IgD-negative memory B cell (primary cell): ENCODE measurements around the gene DCLK1. TPM values are rescaled to one million over a fixed set of nuclear protein-coding genes. Genes with fewer than 3 reads are reported as not detected.

Experiments used
- H3K27ac Mint-ChIP-seq, 3 donors: one replicate each; pipeline ENCODE4 v1.8.0; 2020 to 2022; ENCODE audit warnings: mild to moderate bottlenecking in 3 of 3, mixed read lengths in 3 of 3, moderate library complexity in 1 of 3
- H3K27me3 Mint-ChIP-seq: one replicate; pipeline ENCODE4 v1.8.0; 2021; ENCODE audit warnings: mixed read lengths
- H3K36me3 Mint-ChIP-seq: one replicate; pipeline ENCODE4 v1.8.0; 2020; ENCODE audit warnings: mild to moderate bottlenecking, mixed read lengths
- H3K4me1 Mint-ChIP-seq, 3 donors: one replicate each; pipeline ENCODE4 v1.8.0; 2020 to 2022; ENCODE audit warnings: mixed read lengths in 3 of 3, mild to moderate bottlenecking in 1 of 3
- H3K4me3 Mint-ChIP-seq, 4 donors: one replicate each; pipeline ENCODE4 v1.8.0; 2020 to 2022; ENCODE audit warnings: mild to moderate bottlenecking in 4 of 4, mixed read lengths in 4 of 4, moderate library complexity in 3 of 4
- H3K9me3 Mint-ChIP-seq, 3 donors: one replicate each; pipeline ENCODE4 v1.8.0; 2020 to 2021; ENCODE audit warnings: mixed read lengths in 3 of 3, mild to moderate bottlenecking in 1 of 3
- polyA plus RNA-seq: library from polyadenylated mRNA; unstranded; fragments of 300-500 nt; fragmentation: Illumina TruSeq; gene quantifications from one replicate; pipeline ENCODE4 v1.2.3, GENCODE V29; 2021

DCLK1 gene
- polyA plus RNA-seq, 1 donor from 2014 or later, result not detected

DNA sequence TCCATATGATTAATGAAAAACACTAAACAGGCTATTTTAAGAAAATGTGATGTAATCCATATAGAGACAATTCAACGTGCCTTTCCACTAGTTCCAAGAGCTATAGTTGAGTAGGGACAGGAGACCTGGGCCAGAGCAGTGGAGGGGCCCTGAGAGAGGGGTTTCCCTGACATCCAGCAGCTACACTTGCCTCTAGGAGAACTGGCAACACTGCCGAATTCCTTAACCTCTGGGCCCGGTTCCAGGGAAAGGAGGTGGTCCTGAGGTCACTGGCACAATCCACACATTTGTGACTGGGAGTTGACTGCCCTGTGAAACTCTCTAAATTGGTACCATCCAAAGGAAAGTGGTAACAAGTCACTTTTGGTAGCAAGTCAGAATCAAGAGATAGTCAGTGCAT is 264.4 kb downstream of the DCLK1 start:
- no peaks in the 10 kb centered on the region for H3K27me3 Mint-ChIP-seq
- no peak overlapping the region for H3K4me3 Mint-ChIP-seq
- H3K27ac Mint-ChIP-seq, result no peak overlapping the region
- no peaks in the 10 kb centered on the region for H3K36me3 Mint-ChIP-seq
- peaks cover 0 to 8% (median 4%) of the 10 kb centered on the region in 3 donors for H3K9me3 Mint-ChIP-seq
- no peaks in the 10 kb centered on the region for H3K4me1 Mint-ChIP-seq

DNA sequence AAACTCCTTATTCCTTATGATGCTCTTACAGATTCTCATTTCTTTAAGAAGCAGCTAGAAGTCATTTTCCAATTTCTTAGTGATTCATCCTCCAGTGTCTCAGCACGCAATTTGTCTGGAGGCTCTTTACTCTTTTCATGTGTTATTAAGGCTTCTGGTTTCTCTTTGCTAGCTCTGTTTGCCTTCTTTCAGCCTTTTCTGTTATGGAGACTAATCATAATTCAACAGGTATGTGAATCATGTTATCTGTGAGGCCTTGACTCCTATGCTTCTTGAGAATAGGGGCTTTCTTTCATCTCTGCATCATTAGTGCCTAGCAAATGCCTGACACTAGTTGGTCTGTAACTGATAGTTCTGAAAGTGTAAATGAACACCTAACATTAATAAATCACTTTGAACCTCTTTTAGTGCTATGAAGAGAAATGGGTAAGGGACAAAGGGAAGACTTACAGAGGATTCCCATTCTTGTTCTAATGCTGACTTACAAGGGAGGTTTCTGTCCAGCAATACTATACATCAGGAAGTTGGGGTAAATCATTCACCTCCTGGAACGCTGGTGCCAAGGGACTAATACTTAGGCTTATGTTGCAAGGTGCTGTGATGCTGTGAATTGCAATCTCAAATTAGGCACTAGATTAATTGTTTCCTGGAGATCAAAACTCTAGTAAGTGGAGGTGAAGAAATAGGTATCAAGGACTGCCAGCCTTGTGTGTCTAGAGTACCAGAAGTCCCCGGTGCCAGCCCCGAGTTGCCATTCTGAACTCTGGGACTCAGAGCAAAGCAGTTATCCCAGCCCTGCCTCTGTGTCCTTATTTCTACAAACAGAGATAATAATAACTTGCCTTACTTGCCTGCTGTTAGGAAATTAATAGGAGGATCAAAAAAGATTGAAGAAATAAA is 265.6 kb downstream of the DCLK1 start:
- no peaks in the 10 kb centered on the region for H3K4me1 Mint-ChIP-seq
- no peaks in the 10 kb centered on the region for H3K27me3 Mint-ChIP-seq
- no peaks in the 10 kb centered on the region for H3K36me3 Mint-ChIP-seq
- no peak overlapping the region for H3K27ac Mint-ChIP-seq
- peaks cover 2 to 7% (median 6%) of the 10 kb centered on the region in 3 donors for H3K9me3 Mint-ChIP-seq
- no peak overlapping the region for H3K4me3 Mint-ChIP-seq

- Mint-ChIP-seq H3K4me1 (no peaks in the 10 kb centered on the region), H3K4me3 (no peak overlapping the region), H3K27me3 (peaks cover 8% of the 10 kb centered on the region), H3K27ac (no peak overlapping the region), H3K9me3 (peaks cover 2 to 5% (median 5%) of the 10 kb centered on the region in 3 donors), H3K36me3 (peaks cover 2% of the 10 kb centered on the region)
Measured at GRCh38 chr13:35860661-35861060, 270.5 kb downstream of the DCLK1 start.

GRCh38 chr13:35859981-35860380 is 271.2 kb downstream of the DCLK1 start:
- Mint-ChIP-seq H3K36me3 (peaks cover 2% of the 10 kb centered on the region), H3K4me3 (no peak overlapping the region), H3K27ac (no peak overlapping the region), H3K27me3 (peaks cover 10% of the 10 kb centered on the region), H3K9me3 (peaks cover 2 to 5% (median 5%) of the 10 kb centered on the region in 3 donors), H3K4me1 (no peaks in the 10 kb centered on the region)

- peaks cover 2% of the 10 kb centered on the region for H3K36me3 Mint-ChIP-seq
- H3K27ac Mint-ChIP-seq, result no peak overlapping the region
- H3K4me3 Mint-ChIP-seq, result no peak overlapping the region
- H3K4me1 Mint-ChIP-seq, result no peaks in the 10 kb centered on the region
- peaks cover 16% of the 10 kb centered on the region for H3K27me3 Mint-ChIP-seq
- peaks cover 2 to 5% (median 5%) of the 10 kb centered on the region in 3 donors for H3K9me3 Mint-ChIP-seq
Measured at GRCh38 chr13:35858665-35859064, 272.5 kb downstream of the DCLK1 start.

GRCh38 chr13:35857769-35858168 is 273.4 kb downstream of the DCLK1 start:
- Mint-ChIP-seq H3K27ac (no peak overlapping the region), H3K4me3 (no peak overlapping the region), H3K4me1 (no peaks in the 10 kb centered on the region), H3K9me3 (peaks cover 2 to 5% (median 5%) of the 10 kb centered on the region in 3 donors), H3K27me3 (peaks cover 16% of the 10 kb centered on the region), H3K36me3 (peaks cover 2% of the 10 kb centered on the region)

DNA sequence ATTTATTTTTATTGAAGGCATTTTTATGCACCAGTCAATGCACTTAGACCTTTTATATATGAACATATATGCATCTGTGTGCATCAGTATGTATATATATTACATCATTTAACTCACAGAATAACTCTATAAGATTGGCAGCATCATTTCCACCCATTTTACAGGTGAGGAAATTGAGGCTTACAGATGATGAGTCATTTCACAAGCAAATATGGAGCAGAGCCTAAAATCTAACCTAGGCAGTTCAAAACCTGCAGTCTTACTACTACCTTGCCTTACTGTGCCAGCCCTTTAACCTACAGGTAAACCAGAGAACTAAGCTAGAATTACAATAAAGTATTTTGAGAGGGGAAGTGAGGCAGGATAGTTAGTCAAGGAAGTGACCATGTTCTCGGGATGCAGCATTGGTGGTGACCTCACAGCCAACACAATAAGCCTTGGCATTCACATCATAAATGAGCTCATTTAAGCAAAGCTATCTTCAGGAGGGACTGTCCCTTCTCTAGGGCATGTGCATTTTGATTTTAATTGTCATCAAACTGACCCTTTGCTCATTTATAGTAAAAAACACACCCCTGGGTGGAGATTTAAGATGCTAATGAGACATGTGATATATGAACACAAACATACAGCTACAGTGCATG is 274.3 kb downstream of the DCLK1 start:
- Mint-ChIP-seq H3K27me3 (peaks cover 16% of the 10 kb centered on the region), H3K36me3 (peaks cover 2% of the 10 kb centered on the region), H3K27ac (no peak overlapping the region), H3K9me3 (peaks cover 0 to 5% (median 2%) of the 10 kb centered on the region in 3 donors), H3K4me3 (no peak overlapping the region), H3K4me1 (no peaks in the 10 kb centered on the region)

GRCh38 chr13:35856084-35856483 is 275.1 kb downstream of the DCLK1 start:
- H3K27me3 Mint-ChIP-seq, result peaks cover 16% of the 10 kb centered on the region
- no peak overlapping the region for H3K4me3 Mint-ChIP-seq
- H3K4me1 Mint-ChIP-seq, result no peaks in the 10 kb centered on the region
- no peak overlapping the region for H3K27ac Mint-ChIP-seq
- peaks cover 3% of the 10 kb centered on the region for H3K36me3 Mint-ChIP-seq
- H3K9me3 Mint-ChIP-seq, result peaks cover 3 to 5% (median 4%) of the 10 kb centered on the region in 3 donors

- no peak overlapping the region for H3K4me3 Mint-ChIP-seq
- H3K9me3 Mint-ChIP-seq, result peaks cover under 1 to 4% (median 2%) of the 10 kb centered on the region in 3 donors
- H3K27ac Mint-ChIP-seq, result no peak overlapping the region
Measured at GRCh38 chr13:35855531-35856019, 275.6 kb downstream of the DCLK1 start.

GRCh38 chr13:35854286-35854685 is 276.9 kb downstream of the DCLK1 start:
- Mint-ChIP-seq H3K9me3 (peaks cover 0 to 4% (median 2%) of the 10 kb centered on the region in 3 donors), H3K27ac (no peak overlapping the region), H3K36me3 (peaks cover 3% of the 10 kb centered on the region), H3K4me3 (no peak overlapping the region), H3K4me1 (no peaks in the 10 kb centered on the region), H3K27me3 (peaks cover 16% of the 10 kb centered on the region)

More at GRCh38 chr13:35855531-35856019, 275.6 kb downstream of the DCLK1 start:
- H3K27me3 Mint-ChIP-seq, result peaks cover 16% of the 10 kb centered on the region
- peaks cover 3% of the 10 kb centered on the region for H3K36me3 Mint-ChIP-seq
- H3K4me1 Mint-ChIP-seq, result no peaks in the 10 kb centered on the region

- Mint-ChIP-seq H3K4me3 (no peak overlapping the region), H3K36me3 (peaks cover 1% of the 10 kb centered on the region), H3K27me3 (peaks cover 10% of the 10 kb centered on the region), H3K27ac (no peak overlapping the region), H3K9me3 (peaks cover 0 to 4% (median 2%) of the 10 kb centered on the region in 3 donors), H3K4me1 (no peaks in the 10 kb centered on the region)
Measured at GRCh38 chr13:35851881-35852280, 279.3 kb downstream of the DCLK1 start.

DNA sequence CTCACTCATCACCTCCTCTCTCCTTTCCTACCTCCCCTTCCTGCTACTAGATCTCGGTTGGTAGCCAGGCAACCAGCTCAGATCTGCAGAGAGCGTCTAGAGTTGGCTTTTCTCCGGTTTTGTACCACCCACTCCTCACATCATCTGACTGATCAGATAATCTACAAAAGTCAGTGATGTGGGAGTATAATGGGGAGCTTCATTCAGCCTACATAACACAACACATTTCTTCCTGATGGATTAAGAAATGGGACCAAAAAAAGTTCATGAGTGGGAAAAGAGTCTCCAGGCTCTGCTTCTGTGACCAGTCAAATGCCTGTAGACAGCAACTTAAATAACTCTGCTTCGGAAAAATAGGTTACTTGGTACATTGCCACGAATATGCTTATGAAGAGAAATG is 279.8 kb downstream of the DCLK1 start:
- H3K27me3 Mint-ChIP-seq, result peaks cover 8% of the 10 kb centered on the region
- H3K4me3 Mint-ChIP-seq, result no peak overlapping the region

GRCh38 chr13:35850569-35850968 is 280.6 kb downstream of the DCLK1 start:
- no peaks in the 10 kb centered on the region for H3K4me1 Mint-ChIP-seq
- no peak overlapping the region for H3K4me3 Mint-ChIP-seq
- H3K27me3 Mint-ChIP-seq, result peaks cover 8% of the 10 kb centered on the region
- H3K36me3 Mint-ChIP-seq, result peaks cover 1% of the 10 kb centered on the region
- no peak overlapping the region for H3K27ac Mint-ChIP-seq
- peaks cover 0 to 4% (median 2%) of the 10 kb centered on the region in 3 donors for H3K9me3 Mint-ChIP-seq

More for the DNA sequence above, 279.8 kb downstream of the DCLK1 start:
- Mint-ChIP-seq H3K4me1 (no peaks in the 10 kb centered on the region), H3K27ac (no peak overlapping the region), H3K9me3 (peaks cover 0 to 4% (median 2%) of the 10 kb centered on the region in 3 donors), H3K36me3 (peaks cover 1% of the 10 kb centered on the region)

- no peak overlapping the region for H3K4me3 Mint-ChIP-seq
- peaks cover 1% of the 10 kb centered on the region for H3K36me3 Mint-ChIP-seq
- H3K9me3 Mint-ChIP-seq, result peaks cover 0 to 4% (median 2%) of the 10 kb centered on the region in 3 donors
- no peaks in the 10 kb centered on the region for H3K4me1 Mint-ChIP-seq
- H3K27me3 Mint-ChIP-seq, result no peaks in the 10 kb centered on the region
- no peak overlapping the region for H3K27ac Mint-ChIP-seq
Measured at GRCh38 chr13:35849256-35849644, 281.9 kb downstream of the DCLK1 start.
